Hippocampal formation (tissue), 2 donors: ENCODE results near the gene RASAL2.
"Not testable (repeated sequence)": the region's sequence is repeated elsewhere in the genome, so short reads cannot be mapped to it uniquely, and the experiment has no call there.

Source experiments
- DNase-seq, 2 donors: peaks; one replicate each; lab custom pipeline; 2025; lab: John Stamatoyannopoulos, UW

RASAL2 gene

DNA sequence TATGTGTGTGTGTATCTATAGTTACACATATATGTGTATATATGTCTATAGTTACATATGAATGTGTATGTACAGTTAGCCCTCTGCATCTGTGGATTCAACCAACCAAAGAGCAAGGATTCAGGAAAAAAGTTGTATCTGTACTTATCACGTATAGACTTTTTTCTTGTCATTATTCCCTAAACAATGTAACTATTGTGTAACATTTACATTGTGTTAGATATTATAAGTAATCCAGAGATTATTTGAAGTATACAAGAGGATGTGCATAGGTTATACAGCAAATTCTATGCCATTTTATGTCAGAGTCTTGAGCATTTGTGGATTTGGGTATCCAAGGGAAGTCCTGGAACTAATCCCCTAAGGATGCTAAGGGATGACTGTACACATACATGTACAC is 71.3 kb downstream of the RASAL2 start:
- no peak for DNase-seq

DNA sequence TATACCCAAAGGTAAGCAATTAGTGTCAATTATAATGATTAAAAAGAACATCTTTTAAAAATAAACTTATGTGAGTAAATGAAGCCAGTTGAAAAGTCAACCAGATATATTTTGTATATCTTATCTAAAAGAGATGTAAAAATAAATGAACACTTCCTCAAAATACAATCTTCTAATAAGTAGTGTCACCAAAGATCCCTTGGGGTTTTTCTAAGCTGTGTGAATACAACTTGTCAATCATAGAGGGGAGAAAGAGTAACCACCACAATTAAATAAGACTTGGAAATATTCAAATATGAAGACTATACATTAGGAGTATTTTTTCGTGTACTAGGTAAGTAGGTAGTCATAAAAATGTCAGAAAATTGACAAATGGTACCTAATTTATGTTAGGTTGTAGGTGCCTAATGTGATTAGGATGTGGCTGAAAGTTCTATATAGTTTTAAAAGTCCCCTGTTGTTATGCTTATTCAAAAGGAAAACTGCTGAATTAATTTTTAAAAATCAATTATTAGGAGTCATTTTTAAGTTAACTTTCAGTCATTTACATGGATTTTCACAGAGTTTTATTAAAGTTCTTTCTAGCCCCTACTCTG is 72.6 kb downstream of the RASAL2 start:
- DNase-seq: no peak

DNA sequence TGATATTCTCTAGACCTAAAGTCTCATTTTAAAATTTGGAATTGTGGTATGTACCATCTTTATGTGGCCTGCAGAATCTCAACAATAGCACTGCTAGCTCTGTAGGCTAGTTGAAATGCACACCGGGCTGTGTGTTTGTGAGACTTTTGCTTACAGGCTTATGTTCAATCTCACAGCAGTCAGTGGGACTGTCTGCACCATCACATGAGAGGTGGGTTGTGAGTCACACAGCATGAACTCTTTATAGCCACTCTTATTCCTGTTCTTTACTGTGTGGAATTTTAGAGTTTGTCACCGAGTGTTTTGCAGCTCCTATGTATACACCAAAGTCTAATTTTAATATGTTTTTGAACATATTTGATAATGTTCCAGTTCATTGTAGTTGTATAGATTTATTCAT is 74.6 kb downstream of the RASAL2 start:
- DNase-seq: no peak

DNA sequence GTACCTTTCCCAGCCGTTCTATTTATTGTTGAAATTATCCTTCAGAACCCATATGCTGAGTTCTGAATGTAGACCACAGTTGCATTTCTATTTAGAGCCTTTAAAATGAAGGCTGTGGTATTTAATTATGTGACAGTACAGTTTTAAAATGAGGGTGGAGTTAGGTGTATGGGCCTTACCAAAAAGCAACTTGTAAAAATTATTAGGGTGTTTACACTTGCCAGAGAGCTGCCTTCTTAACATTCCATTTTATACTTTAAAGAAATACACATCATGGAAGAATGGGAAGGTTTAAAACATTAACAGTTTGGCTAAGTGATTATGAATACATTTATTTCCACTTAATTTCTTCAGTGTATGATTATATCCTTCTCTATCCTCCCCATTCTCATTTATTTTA is 75.7 kb downstream of the RASAL2 start:
- no peak for DNase-seq

DNA sequence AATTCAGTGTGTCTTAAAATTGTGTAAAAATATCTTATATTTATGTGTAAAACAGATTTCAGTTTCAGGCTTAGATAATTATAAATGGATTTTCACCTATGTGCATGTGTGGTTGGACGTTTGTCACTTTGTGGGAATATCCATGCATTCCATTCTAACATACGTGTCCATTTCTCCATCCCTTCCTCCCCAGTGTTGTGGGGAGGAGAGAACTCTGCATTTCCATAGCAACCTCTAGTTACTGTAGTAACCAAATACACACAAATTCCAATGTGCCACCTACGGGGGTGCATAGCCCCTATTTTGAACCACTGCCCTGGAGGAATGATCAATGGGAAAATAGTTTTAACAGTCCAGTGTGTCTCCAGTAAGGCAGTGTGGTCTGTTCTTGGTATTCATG is 79.0 kb downstream of the RASAL2 start:
- DNase-seq: no peak

DNA sequence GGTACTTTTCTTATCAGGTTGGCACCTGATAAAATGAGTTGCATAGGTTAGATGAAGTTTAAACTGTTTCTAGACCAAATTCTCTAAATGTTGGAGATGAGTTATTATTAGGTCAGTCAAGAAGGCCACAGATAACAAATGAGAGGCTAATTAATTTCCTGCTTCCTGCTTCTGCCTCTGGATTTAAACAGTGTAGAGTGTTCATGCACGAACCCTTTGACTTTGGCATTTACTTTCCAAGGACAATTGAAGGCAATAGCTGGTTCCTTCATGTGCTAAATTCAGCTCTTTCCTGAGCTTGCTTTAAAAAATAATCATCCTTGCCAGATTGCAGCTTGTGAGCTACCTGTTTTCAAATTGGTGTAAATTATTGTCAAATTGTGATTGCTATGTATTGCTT is 80.6 kb downstream of the RASAL2 start:
- no peak for DNase-seq

DNA sequence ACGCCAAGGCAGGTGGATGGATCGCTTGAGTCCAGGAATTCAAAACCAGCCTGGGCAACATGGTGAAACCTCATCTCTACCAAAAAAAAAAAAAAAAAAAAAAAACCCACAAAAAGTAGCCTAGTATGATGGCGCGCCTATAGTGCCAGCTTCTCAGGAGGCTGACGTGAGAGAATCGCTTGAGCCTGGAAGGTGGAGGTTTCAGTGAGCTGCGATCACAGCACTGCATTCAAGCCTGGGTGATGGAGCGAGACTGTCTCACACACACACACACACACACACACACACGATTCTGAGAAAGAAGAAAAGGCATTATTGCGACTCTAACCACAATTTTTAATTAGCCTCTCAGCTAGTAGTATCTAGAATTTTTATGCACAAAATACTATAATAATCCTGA is 86.5 kb downstream of the RASAL2 start:
- DNase-seq: no peak

DNA sequence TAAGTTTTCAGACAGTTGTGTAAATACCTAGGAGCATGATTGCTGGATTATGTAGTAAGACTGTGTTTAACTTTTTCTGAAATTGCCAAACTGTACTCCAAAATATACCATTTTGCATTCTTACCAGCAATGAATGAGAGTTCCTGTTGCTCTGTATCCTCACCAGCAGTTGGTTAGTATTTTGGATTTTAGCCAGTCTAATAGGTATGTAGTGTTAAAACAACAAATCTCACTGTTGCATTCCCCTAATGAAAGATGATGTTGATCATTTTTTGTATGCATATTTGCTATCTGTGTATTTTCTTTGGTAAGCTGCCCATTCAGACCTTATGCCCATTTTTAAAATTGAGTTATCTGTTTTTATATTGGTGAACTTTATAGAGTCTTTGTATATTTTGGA is 89.9 kb downstream of the RASAL2 start:
- no peak for DNase-seq

DNA sequence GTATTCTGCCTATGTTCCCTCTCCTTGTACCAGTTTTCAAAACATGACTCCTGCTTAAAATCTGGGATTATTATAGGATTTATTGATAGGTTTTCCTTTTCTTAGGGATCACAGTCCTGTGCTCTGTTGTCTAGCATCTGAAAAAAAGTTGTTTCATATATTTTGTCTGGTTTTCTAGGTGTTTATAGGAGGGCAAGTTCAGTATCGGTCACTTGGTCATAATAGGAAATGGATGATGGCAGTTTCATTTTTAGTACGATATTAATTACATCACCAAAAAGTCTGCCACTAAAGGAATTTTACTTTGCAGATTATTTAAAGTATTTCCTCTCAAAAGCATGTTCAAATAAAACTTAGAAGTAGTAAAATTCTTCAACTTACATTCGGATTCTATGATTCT is 94.4 kb downstream of the RASAL2 start:
- DNase-seq: no peak

DNA sequence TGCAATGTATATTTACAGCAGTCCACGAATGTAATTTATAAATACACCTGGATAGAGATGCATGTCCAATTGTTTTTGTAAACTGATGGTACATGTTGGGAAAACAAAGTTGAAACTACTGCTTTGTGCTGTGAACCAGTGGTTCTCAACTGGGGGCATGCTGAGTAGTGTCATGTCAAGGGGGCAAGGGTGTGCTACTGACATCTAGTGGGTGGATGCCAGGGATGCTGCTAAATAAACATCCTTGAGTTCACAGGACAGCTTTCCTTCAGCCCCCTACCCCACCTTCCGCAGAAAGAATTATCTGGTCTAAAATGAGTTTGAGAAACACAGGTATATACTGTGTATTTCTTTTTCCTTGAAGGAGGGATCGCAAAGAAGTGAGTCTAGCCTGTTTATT is 95.9 kb downstream of the RASAL2 start:
- peak; percentile 6 to 23 for DNase-seq

DNA sequence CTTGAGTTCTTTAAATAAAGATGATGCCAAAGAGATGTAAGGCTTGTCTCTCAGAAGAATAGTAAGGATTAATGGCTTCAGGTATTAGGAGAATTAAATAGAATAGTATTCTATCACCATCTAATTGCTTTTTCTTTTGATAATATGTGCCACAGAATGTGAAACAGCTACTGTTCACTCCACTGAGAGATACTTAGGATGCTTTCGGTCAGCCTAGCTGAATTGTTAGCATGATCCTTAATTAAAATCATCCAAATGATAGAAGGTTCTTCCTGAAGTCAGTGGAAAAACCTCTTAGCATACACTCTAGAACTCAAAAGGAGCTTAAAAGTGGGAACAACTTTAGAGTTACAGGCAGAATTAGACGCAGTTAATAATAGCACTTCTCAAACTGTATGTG is 97.0 kb downstream of the RASAL2 start:
- DNase-seq: no peak

DNA sequence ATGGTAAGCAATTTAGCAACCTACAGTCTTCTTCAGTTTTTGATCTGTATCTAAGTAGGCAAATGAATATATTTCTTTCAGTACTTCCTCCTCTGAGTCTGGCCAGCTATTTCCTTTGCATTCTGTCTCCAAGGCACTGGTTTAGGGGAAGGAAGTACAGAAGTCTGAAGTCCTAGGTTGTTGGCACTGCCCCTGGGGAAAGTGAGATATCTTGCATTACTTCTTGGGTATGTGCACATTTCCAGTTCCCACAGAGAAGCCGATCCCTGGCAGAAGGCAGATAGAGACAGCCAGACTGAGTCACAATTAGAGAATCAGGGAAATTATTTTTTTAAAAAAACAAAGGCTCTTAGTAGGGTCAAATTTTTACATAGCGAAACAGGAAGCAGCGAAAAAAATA is 98.8 kb downstream of the RASAL2 start:
- DNase-seq: peak; percentile 7 to 20

DNA sequence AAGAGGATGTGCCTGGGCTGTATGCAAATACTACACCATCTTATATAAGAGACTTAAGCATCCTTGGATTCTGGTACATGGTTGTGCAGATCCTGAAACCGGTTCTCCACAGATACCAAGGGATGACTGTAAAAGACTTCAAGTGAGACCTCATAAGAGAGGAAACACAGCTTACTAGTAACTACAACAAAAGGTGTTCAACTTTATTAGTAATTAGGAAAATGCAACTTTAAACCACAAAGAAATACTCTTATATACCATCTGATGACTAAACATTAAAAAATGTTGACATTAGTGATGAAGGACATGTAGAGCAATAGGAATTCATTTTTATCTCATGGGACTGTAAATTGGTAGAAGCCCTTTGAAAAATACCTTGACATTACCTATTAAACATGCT is 102.7 kb downstream of the RASAL2 start:
- no peak for DNase-seq

DNA sequence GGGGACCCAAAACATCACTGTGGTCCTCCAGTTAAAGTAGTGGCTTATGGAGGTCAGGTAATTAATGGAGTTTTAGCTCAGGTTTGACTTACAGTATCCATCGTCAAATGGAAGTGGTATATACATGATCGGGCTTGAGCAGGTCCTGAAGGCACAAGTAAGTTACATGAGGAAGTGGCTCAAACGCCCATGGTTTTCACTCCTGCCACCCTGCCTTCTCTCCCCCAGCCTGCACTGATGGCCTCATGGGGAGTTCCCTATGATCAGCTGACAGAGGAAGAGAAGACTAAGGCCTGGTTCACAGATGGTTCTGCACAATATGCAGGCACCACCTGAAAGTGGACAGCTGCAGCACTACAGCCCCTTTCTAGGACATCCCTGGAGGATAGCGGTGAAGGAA is 108.2 kb downstream of the RASAL2 start:
- DNase-seq: not testable (repeated sequence)

DNA sequence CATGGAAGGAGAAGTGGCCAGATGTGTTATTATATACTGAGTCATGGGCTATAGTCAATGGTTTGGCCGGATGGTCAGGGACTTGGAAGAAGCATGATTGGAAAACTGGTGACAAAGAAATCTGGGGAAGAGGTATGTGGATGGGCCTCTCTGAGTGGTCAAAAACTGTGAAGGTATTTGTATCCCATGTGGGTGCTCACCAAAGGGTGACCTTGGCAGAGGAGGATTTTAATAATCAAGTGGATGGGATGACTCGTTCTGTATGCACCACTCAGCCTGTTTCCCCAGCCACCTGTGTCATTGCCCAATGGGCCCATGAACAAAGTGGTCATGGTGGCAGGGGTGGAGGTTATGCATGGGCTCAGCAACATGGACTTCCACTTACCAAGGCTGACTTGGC is 108.6 kb downstream of the RASAL2 start:
- not testable (repeated sequence) for DNase-seq

DNA sequence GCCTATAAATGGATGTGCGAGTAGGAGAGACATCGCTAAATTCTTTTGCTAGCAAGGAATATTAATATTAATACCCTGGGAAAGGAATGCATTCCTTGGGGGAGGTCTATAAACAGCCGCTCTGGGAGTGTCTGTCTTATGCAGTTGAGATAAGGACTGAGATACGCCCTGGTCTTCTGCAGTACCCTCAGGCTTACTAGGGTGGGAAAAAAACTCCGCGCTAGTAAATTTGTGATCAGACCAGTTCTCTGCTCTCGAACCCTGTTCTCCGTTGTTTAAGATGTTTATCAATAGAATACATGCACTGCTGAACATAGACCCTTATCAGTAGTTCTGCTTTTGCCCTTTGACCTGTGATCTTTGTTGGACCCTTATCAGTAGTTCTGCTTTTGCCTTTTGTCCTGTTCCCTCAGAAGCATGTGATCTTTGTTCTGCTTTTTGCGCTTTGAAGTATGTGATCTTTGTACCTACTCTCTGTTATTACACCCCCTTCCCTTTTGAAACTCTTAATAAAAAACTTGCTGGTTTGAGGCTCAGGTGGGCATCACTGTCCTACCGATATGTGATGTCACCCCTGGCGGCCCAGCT is 114.5 kb downstream of the RASAL2 start:
- not testable (repeated sequence) for DNase-seq

DNA sequence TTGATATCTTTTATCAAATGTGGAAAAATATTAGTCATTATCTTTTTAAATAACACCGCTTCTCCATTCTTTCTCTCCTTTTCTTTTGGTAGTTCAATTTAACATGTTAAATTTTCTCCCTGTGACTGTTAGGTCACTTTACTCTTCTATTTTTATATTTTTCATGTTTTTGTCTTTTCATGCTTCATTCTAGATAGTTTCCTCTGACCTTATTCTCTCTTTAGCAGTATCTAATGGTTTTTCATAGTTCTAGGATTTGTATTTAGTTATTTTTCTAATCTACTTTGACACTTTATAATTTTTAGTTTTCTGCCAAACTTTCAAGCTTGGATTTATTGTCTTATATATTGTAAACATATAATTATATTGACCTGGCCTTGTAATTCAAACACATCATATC is 116.0 kb downstream of the RASAL2 start:
- no peak for DNase-seq

DNA sequence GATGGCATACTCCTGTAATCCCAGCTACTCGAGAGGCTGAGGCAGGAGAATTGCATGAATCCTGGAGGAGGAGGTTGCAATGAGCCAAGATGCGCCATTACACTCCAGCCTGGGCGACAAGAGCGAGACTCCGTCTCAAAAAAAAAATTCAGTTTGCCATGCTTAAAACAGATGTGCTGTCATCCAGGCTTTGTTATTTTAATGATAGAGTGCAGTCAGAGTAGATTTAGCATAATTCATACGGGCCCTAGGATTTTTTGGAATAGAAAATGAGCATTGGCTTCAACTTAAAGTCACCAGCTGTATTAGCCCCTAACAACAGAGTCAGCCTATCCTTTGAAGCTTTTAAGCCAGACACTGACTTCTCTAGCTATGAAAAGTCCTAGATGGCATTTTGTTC is 124.6 kb downstream of the RASAL2 start:
- DNase-seq: no peak

DNA sequence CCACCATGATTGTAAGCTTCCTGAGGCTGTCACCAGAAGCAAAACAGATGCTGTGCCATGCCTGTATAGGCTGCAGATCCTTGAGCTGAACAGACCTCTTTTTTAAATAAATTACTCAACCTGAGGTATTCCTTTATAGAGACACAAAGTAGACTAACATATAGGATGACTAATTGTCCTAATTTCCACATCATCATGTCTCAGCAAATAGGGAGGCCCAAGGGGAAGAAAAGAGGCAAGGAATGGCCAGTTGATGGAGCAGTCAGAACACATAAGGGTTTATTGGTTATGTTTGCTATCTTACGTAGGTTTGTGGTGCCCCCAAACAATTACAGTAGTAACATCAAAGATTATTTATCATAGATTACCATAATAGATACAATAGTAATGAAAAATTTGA is 126.2 kb downstream of the RASAL2 start:
- no peak for DNase-seq

DNA sequence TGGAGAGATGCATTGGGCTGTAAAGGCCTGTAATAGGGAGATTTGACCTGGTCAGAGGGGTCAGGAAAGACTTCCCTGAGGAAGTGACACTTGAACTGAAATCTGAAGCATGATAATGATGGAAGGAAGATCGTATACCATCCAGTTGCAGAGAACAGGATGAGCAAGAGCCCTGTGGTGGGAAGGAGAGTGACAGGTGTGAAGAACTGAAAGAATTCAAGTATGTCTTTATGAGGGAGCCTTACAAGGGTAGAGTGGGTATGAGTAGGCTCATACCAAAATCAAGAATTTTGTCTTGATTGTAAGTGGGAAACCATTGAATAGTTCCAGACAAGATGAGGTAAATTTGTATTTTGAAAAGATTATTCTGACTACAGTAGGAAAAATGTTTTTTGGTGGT is 129.4 kb downstream of the RASAL2 start:
- no peak for DNase-seq

DNA sequence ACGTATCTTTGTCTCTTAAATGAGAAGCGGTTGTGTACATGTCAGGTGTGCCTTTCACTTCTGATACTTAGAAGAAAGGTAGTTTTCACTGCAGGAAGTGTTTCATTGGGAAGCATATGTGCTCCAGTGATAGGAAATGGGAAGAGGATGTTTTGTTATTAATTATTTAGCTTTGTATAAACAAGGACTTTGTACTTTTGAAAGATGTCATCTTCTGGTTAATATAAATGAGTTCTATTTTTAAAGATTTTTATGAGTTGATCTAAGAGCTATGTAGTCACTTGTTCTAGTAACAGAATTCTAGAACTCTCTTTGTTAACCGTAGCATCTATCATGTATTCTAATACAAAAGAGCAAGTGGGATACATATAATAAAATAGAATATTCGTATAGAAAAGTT is 130.5 kb downstream of the RASAL2 start:
- DNase-seq: no peak

DNA sequence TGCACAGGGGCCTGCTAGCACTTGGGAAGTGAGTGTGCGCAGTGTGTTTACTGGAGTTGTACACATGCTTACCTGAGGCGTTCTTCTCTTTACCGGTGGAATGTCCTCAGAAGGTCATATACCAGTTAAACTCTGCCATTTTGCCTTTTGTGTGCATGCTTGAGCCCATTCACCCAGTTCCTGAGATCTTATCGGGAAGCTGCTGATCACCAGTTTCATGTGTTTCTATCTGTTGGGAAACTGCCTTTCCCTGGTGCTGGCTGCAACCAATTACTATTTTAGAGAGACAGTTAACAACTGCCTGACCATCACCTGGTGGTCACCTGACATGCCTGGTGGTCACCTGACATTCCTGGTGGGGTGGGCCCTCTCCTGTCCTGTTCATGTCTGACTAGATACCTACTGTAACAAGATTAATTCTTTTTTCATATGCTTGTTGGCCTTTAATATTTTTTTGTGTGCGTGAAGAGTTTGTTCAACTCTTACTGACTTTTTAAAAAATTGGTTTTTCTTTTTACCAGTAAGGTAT is 137.0 kb downstream of the RASAL2 start:
- no peak for DNase-seq

DNA sequence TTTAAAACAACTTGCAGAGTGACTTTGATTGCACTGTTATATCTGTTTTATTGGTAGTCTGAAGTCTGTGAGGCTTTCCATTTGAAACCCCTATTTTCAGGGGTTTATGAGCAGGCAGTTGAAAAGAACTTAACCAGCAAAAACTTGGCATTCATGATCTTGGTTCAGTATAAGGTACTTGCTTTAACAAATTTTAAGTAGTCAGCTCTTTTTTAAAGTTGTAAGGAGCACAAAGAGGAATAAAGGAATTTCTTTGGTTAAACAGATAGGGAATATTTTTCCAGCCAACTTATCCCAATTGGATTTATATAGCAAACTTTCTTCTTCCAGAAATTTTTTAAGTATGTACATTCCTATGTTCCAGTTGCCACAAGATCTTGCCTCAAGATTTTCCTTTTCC is 138.2 kb downstream of the RASAL2 start:
- no peak for DNase-seq

DNA sequence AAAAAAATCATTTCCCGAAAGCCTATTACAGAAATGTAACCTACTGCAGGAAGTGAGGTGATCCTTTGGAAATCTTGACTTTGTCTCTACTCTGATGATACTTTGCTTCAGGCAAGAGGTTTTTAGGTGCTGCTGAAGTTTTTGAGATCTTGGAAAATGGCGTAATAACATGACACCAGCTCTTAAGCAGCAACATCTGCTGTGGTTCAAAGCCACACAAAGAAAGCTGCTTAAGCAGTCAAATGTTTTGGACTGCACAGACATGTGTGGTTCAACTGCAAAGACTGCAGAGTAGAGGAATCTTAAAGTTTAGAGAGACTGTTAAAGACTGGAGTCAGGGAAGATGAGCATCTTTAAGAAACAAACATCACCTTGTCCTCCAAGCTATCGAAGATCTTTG is 139.0 kb downstream of the RASAL2 start:
- DNase-seq: no peak
